Dendritic cell treated with granulocyte-macrophage colony-stimulating factor and Interleukin-4, amounts not matched to agents 40 ng/mL and 50 ng/mL, for 4 days (primary cell): ENCODE results near the gene STAG1.
A peak's percentile ranks its signal among the peaks of the same experiment; 100 is the strongest.
"Not testable (repeated sequence)": the region's sequence is repeated elsewhere in the genome, so short reads cannot be mapped to it uniquely, and the experiment has no call there.

Source experiments
- H3K27ac Mint-ChIP-seq: one replicate; pipeline ENCODE4 v1.8.0; 2022; ENCODE audit warnings: mild to moderate bottlenecking, mixed read lengths
- H3K27me3 Mint-ChIP-seq: one replicate; pipeline ENCODE4 v1.8.0; 2022; ENCODE audit warnings: mild to moderate bottlenecking, mixed read lengths
- H3K36me3 Mint-ChIP-seq: one replicate; pipeline ENCODE4 v1.8.0; 2022; ENCODE audit warnings: low read depth, mixed read lengths
- H3K4me1 Mint-ChIP-seq: one replicate; pipeline ENCODE4 v1.8.0; 2022; ENCODE audit warnings: low read depth, mixed read lengths
- H3K4me3 Mint-ChIP-seq: one replicate; pipeline ENCODE4 v1.8.0; 2022; ENCODE audit warnings: mild to moderate bottlenecking, moderate library complexity, mixed read lengths
- H3K9me3 Mint-ChIP-seq: one replicate; pipeline ENCODE4 v1.8.0; 2022; ENCODE audit warnings: mixed read lengths
- intact Hi-C: fragments of 100-400 bp; cut with micrococcal nuclease; formaldehyde crosslinking; loops from one replicate; pipeline ENCODE4 v1.15.0; 2022

The STAG1 gene

DNA sequence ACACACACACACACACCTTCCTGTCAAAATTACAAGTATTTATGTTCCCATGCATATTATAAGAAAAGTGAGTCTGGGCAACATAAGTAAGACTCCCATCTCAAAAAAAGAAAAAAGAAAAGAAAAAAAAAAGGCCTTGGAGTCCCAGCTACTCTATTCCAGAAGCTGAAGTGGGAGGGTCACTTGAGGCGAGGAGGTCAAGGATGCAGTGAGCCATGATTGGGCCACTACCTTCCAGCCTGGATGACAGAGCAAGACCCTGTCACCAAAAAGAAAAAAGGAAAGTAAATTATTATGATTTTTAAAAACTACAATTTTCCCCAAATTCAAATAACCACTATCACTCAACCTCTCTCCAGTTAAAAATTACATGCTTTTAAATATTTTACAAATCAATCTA lies 113.1 kb downstream of the STAG1 start:
- Mint-ChIP-seq H3K4me3 (no peak overlapping the region), H3K27me3 (no peaks in the 10 kb centered on the region), H3K9me3 (no peaks in the 10 kb centered on the region), H3K36me3 (peaks cover 5% of the 10 kb centered on the region), H3K4me1 (peaks cover 12% of the 10 kb centered on the region), H3K27ac (no peak overlapping the region)
- intact Hi-C loops = no loop called here

DNA sequence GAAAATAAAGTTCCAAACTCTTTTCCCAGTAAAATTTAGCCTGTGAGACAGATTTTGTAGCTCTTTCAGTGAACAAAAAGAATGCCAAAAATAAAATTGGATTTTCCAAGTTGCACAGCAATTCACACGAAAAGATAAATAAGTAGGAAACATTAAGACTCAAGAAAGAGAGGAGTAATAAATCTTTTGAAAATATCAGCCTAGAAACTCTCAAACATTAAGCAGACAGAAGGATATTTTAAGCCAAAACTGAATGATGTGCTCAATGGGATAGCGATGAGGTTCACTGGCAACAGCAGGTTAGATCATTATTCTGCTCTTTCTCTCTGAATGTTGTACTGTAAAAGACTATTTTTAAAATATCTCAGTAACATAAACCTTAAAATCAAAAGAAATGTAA lies 115.0 kb downstream of the STAG1 start:
- Mint-ChIP-seq H3K27me3 (no peaks in the 10 kb centered on the region), H3K27ac (no peak overlapping the region), H3K4me1 (peaks cover 14% of the 10 kb centered on the region), H3K4me3 (no peak overlapping the region), H3K9me3 (no peaks in the 10 kb centered on the region), H3K36me3 (no peaks in the 10 kb centered on the region)
- intact Hi-C loops = no loop called here

DNA sequence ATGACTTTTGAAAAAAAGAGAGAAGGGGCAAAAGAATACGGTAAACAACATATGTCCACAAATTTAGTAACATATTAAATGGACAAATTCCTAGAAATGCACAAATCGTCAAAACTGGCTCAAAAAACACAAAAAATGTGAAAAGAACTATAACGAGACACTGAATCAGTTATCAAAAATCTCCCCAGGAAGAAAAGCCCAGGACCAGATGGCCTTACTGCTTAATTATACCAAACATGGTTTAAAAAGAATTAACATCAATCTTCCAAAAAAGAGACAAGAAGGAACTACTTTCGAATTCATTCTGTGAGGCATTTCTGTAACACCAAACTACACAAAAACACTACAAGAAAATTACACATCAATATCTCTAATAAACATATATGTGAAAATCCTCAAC lies 117.4 kb downstream of the STAG1 start:
- Mint-ChIP-seq H3K4me1 (peaks cover 20% of the 10 kb centered on the region), H3K9me3 (no peaks in the 10 kb centered on the region), H3K36me3 (peaks cover 3% of the 10 kb centered on the region), H3K27me3 (no peaks in the 10 kb centered on the region), H3K27ac (no peak overlapping the region), H3K4me3 (no peak overlapping the region)
- intact Hi-C loops = no loop called here

GRCh38 chr3:136632625-136633081 lies 119.5 kb downstream of the STAG1 start:
- Mint-ChIP-seq H3K27me3 (no peaks in the 10 kb centered on the region), H3K36me3 (peaks cover 20% of the 10 kb centered on the region), H3K27ac (no peak overlapping the region), H3K4me1 (peaks cover 24% of the 10 kb centered on the region), H3K4me3 (no peak overlapping the region), H3K9me3 (peaks cover 11% of the 10 kb centered on the region)
- intact Hi-C loops = no loop called here

DNA sequence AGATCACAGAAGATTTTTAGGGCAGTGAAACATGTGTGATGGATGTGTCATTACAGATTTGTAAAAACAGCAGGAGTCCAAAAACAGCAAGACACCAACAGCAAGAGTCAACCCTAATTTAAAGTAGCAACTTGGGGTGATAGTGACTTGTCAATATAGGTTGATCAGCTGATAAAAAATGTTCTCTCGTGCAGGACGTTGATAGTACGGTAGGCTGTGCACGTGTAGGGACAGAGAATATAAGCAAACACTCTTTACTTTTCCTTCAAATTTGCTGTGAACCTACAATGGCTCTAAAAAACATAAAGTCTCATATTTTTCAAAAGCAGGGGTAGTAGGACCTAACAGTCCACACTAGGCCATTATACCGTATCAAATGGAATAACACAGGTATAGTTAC lies 120.8 kb downstream of the STAG1 start:
- Mint-ChIP-seq H3K4me1 (peaks cover 27% of the 10 kb centered on the region), H3K36me3 (peaks cover 23% of the 10 kb centered on the region), H3K27ac (no peak overlapping the region), H3K27me3 (no peaks in the 10 kb centered on the region), H3K9me3 (peaks cover 11% of the 10 kb centered on the region), H3K4me3 (no peak overlapping the region)
- intact Hi-C loops = no loop called here

DNA sequence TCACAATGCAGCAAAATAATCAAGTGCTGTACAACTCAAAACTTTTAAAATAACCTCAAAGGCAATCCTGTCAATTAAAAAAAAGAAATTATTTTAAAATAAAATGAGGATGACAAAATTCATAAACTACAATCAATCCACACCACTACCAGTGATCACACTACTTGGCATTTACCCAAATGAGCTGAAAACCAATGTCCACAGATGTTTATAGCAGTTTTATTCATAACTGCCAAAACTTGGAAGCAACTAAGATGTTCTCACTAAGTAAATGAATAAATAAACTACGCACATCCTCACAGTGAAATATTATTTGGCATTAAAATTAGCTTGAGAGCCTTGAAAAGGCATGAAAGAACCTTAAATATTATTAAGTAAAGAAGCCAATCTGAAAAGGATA lies 121.3 kb downstream of the STAG1 start:
- no peak overlapping the region for H3K27ac Mint-ChIP-seq
- H3K4me1 Mint-ChIP-seq = peaks cover 31% of the 10 kb centered on the region
- H3K36me3 Mint-ChIP-seq = peaks cover 23% of the 10 kb centered on the region
- no peaks in the 10 kb centered on the region for H3K27me3 Mint-ChIP-seq
- no peak overlapping the region for H3K4me3 Mint-ChIP-seq
- intact Hi-C loops = no loop called here
- H3K9me3 Mint-ChIP-seq = peaks cover 11% of the 10 kb centered on the region

GRCh38 chr3:136626493-136626892 lies 125.7 kb downstream of the STAG1 start:
- peaks cover 34% of the 10 kb centered on the region for H3K36me3 Mint-ChIP-seq

GRCh38 chr3:136624894-136625815 lies 127.0 kb downstream of the STAG1 start:
- no peak overlapping the region for H3K4me3 Mint-ChIP-seq
- intact Hi-C loops = loop anchor here (5.0 to 10.0 kb wide), 2 partner anchors 127 to 220 kb away; partner anchors contain the start of gene STAG1
- no peaks in the 10 kb centered on the region for H3K27me3 Mint-ChIP-seq
- peaks cover 41% of the 10 kb centered on the region for H3K4me1 Mint-ChIP-seq
- peaks cover 11% of the 10 kb centered on the region for H3K9me3 Mint-ChIP-seq
- H3K27ac Mint-ChIP-seq = peak overlapping the region; percentile 34
- H3K36me3 Mint-ChIP-seq = peaks cover 34% of the 10 kb centered on the region

More at GRCh38 chr3:136626493-136626892, 125.7 kb downstream of the STAG1 start:
- H3K4me1 Mint-ChIP-seq = peaks cover 32% of the 10 kb centered on the region
- intact Hi-C loops = loop anchor here (10.0 kb wide), 1 partner anchor 222 kb away; no protein-coding TSS in a partner anchor
- H3K4me3 Mint-ChIP-seq = no peak overlapping the region
- H3K27me3 Mint-ChIP-seq = no peaks in the 10 kb centered on the region
- H3K9me3 Mint-ChIP-seq = peaks cover 11% of the 10 kb centered on the region
- peak overlapping the region; percentile 37 for H3K27ac Mint-ChIP-seq

DNA sequence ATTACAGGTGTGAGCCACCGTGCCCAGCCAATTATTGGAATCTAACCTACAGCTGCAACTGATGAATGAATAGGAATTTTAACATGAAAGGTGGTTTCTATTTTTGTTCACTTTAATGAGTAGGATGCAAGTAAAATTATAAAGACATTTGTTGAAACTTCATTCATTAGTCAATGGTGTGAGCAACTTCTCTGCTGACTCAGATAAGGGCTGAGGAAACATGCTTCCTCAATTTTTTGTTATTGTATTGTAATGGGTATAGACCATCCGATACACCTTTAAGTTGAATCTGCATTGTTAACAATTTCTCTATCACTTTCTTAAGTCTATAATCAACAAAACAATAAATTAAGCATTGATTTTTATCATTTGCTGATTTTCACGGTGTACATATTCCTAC lies 127.8 kb downstream of the STAG1 start:
- intact Hi-C loops = loop anchor here (5.0 to 10.0 kb wide), 2 partner anchors 128 to 220 kb away; partner anchors contain the start of gene STAG1
- peaks cover 11% of the 10 kb centered on the region for H3K9me3 Mint-ChIP-seq
- H3K4me3 Mint-ChIP-seq = no peak overlapping the region
- H3K4me1 Mint-ChIP-seq = peaks cover 46% of the 10 kb centered on the region
- no peaks in the 10 kb centered on the region for H3K27me3 Mint-ChIP-seq
- H3K27ac Mint-ChIP-seq = peak overlapping the region; percentile 34
- peaks cover 27% of the 10 kb centered on the region for H3K36me3 Mint-ChIP-seq

GRCh38 chr3:136621628-136622027 lies 130.6 kb downstream of the STAG1 start:
- peaks cover 24% of the 10 kb centered on the region for H3K36me3 Mint-ChIP-seq
- H3K9me3 Mint-ChIP-seq = no peaks in the 10 kb centered on the region
- intact Hi-C loops = loop anchor here (5.0 to 10.0 kb wide), 2 partner anchors 131 to 217 kb away; partner anchors contain the start of gene STAG1
- no peaks in the 10 kb centered on the region for H3K27me3 Mint-ChIP-seq
- H3K27ac Mint-ChIP-seq = no peak overlapping the region
- peaks cover 57% of the 10 kb centered on the region for H3K4me1 Mint-ChIP-seq
- no peak overlapping the region for H3K4me3 Mint-ChIP-seq

- H3K4me3 Mint-ChIP-seq = no peak overlapping the region
- H3K27ac Mint-ChIP-seq = no peak overlapping the region
- H3K4me1 Mint-ChIP-seq = peaks cover 54% of the 10 kb centered on the region
- no peaks in the 10 kb centered on the region for H3K9me3 Mint-ChIP-seq
- intact Hi-C loops = loop anchor here (5.0 to 10.0 kb wide), 2 partner anchors 132 to 216 kb away; partner anchors contain the start of gene STAG1
- peaks cover 22% of the 10 kb centered on the region for H3K36me3 Mint-ChIP-seq
- H3K27me3 Mint-ChIP-seq = no peaks in the 10 kb centered on the region
Observed at GRCh38 chr3:136620436-136620835, 131.7 kb downstream of the STAG1 start.

DNA sequence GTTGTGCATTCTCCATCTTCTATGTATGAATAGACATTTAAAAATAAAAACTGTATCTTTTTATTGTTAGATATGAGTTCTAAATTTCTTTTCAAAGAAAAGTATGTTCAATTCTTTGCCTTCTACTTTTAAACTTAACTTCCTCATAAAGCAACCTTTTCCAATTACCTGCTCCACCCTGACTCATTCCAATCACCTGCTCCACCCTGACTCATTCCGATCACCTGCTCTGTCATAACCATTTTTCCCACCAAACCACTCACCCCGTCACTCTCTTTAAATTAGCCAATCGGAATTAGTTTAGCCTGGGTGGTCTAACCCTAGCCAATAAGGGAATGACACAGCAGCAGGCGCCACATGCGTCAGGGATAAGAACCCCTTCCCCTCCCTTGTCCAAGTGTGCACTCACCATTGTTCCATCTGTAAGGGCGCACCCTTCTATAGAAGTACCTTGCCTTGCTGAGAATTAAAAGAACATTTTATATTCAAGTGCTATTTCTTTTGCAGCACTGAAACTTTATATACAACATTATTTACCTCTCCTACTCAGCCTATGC lies 134.1 kb downstream of the STAG1 start:
- intact Hi-C loops = loop anchor here (10.0 kb wide), 1 partner anchor 543 kb away; no protein-coding TSS in a partner anchor
- not testable (repeated sequence) for H3K27me3 Mint-ChIP-seq, H3K9me3 Mint-ChIP-seq, H3K4me3 Mint-ChIP-seq
- H3K36me3 Mint-ChIP-seq = peaks cover 20% of the 10 kb centered on the region
- peak overlapping the region; percentile 89 for H3K27ac Mint-ChIP-seq
- peaks cover 43% of the 10 kb centered on the region for H3K4me1 Mint-ChIP-seq

DNA sequence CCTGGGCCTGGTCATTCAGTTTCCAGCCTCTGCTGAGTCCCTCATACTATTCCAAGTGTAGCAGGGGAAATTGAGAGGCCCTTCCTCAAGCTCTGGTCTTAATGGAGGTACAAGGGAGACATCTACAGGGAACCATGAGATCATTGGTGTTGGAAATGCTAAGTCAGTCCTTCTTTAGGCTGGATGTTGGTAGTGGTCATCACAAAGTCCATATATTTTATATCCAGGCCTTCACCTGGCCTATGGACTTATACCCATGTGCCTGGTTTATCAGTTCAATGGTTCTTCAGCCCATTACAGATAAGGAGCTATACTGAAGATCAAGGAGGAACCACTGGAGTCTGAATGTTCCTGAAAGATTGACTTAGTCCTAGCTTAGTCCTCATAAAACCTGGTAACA lies 135.0 kb downstream of the STAG1 start:
- Mint-ChIP-seq H3K27ac (peak overlapping the region; percentile 89), H3K27me3 (no peaks in the 10 kb centered on the region), H3K9me3 (no peaks in the 10 kb centered on the region), H3K4me1 (peaks cover 41% of the 10 kb centered on the region), H3K36me3 (peaks cover 17% of the 10 kb centered on the region), H3K4me3 (no peak overlapping the region)
- intact Hi-C loops = loop anchor here (10.0 kb wide), 1 partner anchor 542 kb away; no protein-coding TSS in a partner anchor

DNA sequence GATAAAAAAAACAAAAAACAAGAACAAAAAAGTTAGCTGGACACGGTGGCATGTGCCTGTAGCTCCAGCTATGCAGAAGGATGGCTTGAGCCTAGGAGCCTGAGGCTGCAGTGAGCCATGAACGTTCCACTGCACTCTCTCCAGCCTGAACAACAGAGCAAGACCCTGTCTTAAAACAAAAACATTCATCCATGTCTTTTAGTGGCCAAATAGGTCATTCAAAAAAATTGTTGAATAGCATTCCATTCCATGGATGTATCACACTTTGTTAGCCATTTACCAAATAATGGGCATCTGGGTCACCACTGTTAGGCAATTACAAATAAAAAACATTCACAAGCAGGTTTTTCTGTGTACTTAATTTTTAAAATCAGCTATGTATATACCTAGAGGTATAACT lies 139.7 kb downstream of the STAG1 start:
- Mint-ChIP-seq H3K4me3 (no peak overlapping the region), H3K27me3 (no peaks in the 10 kb centered on the region), H3K9me3 (no peaks in the 10 kb centered on the region), H3K36me3 (peaks cover 13% of the 10 kb centered on the region), H3K4me1 (peaks cover 13% of the 10 kb centered on the region), H3K27ac (no peak overlapping the region)
- intact Hi-C loops = loop anchor here (10.0 kb wide), 1 partner anchor 538 kb away; no protein-coding TSS in a partner anchor
